ENCODE measurements around the gene UNC119B.

Gene UNC119B

DNA sequence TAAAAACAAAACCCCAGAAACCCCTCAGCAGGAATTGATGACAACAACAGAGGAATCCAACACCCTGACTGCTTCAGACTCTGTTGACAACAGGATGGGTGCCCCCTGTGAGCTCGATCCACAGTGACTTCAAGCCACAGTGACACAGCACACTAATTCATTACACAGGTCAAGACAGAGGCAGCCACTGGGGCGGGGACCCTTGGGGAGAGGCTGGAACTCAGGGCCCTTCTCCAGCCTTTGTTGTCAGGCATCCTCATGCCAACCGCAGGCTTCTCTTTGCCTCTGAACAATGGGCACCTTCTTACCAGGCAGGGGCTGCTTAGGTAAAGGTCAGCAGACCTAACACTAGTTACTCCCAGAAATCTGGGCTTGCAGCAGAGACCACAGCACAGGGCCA, 53.0 kb downstream of the UNC119B start:
- no peak for DNase-seq
- Histone ChIP-seq H3K27me3 (replicated peaks) (no peaks in the 10 kb centered on the region), H3K36me3 (replicated peaks) (peaks cover 27% of the 10 kb centered on the region), H3K27ac (no peak overlapping the region), H3K4me3 (ENCODE audit: low read depth, low read length) (no peak overlapping the region)
- in situ Hi-C loops (cut with HindIII; ENCODE audit: low pct_ligation_motif_present, low sequenced_read_pairs) = no loop called here
- TF ChIP-seq, protein P1, sequence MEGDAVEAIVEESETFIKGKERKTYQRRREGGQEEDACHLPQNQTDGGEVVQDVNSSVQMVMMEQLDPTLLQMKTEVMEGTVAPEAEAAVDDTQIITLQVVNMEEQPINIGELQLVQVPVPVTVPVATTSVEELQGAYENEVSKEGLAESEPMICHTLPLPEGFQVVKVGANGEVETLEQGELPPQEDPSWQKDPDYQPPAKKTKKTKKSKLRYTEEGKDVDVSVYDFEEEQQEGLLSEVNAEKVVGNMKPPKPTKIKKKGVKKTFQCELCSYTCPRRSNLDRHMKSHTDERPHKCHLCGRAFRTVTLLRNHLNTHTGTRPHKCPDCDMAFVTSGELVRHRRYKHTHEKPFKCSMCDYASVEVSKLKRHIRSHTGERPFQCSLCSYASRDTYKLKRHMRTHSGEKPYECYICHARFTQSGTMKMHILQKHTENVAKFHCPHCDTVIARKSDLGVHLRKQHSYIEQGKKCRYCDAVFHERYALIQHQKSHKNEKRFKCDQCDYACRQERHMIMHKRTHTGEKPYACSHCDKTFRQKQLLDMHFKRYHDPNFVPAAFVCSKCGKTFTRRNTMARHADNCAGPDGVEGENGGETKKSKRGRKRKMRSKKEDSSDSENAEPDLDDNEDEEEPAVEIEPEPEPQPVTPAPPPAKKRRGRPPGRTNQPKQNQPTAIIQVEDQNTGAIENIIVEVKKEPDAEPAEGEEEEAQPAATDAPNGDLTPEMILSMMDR (IDR thresholded peaks at IDR 0.05; ENCODE audit: low read depth, low read length, missing control alignments) = no peak

DNA sequence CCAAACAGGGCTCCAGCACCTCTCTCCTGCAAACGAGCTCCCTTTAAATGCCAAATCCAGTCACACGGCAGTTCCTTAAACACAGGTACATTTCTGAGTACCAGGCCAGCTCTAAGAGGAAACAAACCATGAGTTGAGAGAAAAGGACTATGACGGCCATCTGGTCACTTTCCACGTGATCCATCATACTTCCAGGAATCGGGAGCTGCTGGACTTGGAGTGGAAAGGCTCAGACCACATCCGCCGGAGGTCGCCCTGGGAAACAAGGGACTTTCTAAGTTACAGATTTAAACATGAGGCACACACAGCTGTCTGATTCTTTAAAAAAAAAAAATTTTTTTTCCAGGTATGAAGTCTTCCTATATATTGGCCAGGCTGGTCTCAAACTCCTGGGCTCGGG, 54.6 kb downstream of the UNC119B start:
- no peak for DNase-seq
- Histone ChIP-seq H3K36me3 (replicated peaks) (peaks cover 35% of the 10 kb centered on the region), H3K27me3 (replicated peaks) (no peaks in the 10 kb centered on the region), H3K4me3 (ENCODE audit: low read depth, low read length) (no peak overlapping the region), H3K27ac (no peak overlapping the region)
- in situ Hi-C loops (cut with HindIII; ENCODE audit: low pct_ligation_motif_present, low sequenced_read_pairs) = no loop called here
- TF ChIP-seq, protein P1 (IDR thresholded peaks at IDR 0.05; ENCODE audit: low read depth, low read length, missing control alignments) = no peak

DNA sequence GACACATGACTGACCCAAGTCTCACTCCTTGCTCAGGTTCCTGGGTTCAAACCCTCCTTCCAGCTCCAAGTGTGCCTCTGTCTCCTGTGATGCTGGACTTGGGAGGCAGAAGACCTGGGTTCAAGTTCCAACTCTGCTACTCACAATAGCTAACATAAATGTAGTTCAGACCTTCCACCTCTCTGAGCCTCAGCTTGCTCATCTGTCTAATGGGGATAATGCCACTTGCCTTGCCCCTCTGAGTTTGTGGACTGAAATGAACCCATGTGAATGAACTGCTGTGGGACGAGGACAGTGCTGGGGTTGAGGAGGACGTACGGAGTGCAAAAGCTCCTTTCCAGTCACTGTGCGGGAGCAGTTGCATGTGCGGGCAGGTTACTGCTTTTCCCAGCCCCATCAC, 56.3 kb downstream of the UNC119B start:
- H3K4me3 ChIP-seq (ENCODE audit: low read depth, low read length) = no peak overlapping the region
- in situ Hi-C loops (cut with HindIII; ENCODE audit: low pct_ligation_motif_present, low sequenced_read_pairs) = no loop called here
- no peak for DNase-seq
- H3K36me3 ChIP-seq (replicated peaks) = peaks cover 31% of the 10 kb centered on the region
- no peaks in the 10 kb centered on the region for H3K27me3 ChIP-seq (replicated peaks)
- no peak overlapping the region for H3K27ac ChIP-seq
- TF ChIP-seq, protein P1 (IDR thresholded peaks at IDR 0.05; ENCODE audit: low read depth, low read length, missing control alignments) = no peak

DNA sequence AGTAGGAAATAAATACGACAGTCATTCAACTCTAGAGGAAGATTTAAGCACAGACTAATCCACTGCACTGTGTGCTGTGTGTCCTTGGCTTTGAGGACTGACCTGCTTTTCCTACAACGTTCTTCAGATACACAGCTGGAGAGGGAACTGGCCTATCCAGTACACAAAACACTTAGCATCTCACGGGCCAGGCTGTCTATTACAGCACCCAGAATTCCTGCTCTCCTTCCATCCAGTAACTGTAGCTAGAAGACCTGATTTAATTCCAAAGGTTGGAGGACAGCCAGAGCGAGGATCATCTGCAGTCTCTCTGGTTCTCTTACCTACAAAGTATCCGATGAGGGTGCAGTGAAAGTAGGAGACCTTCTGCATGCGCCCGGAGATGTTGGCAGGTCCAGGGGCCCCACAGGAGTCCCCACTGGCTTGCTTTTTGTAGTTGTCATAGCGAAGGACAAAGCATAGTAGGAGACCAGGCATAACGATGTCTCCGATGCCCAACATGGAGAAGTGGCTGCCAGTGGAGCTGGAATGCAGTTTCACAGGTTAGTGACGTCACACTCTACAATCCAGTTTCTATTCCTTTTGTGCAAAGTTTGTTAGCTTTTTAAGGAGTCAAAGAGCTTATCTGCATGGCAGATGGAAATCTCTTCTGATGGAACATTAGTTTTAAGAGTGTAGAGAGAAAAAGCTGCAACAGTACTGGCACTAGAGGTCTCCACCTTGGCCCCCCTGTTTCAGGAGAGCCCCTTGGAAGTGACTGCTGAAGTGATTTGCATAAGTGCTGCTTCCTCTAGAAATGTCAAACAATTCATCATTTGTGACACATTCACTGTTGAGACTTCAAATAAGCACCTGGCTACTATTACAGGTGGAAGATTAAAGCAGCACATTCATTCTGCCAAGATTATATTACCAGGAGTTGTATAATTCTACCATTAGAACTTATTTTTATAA, 57.1 kb downstream of the UNC119B start:
- H3K27me3 ChIP-seq (replicated peaks) = no peaks in the 10 kb centered on the region
- H3K4me3 ChIP-seq (ENCODE audit: low read depth, low read length) = no peak overlapping the region
- TF ChIP-seq, protein P1 (IDR thresholded peaks at IDR 0.05; ENCODE audit: low read depth, low read length, missing control alignments) = no peak
- peaks cover 31% of the 10 kb centered on the region for H3K36me3 ChIP-seq (replicated peaks)
- DNase-seq = no peak
- H3K27ac ChIP-seq = no peak overlapping the region
- in situ Hi-C loops (cut with HindIII; ENCODE audit: low pct_ligation_motif_present, low sequenced_read_pairs) = no loop called here

DNA sequence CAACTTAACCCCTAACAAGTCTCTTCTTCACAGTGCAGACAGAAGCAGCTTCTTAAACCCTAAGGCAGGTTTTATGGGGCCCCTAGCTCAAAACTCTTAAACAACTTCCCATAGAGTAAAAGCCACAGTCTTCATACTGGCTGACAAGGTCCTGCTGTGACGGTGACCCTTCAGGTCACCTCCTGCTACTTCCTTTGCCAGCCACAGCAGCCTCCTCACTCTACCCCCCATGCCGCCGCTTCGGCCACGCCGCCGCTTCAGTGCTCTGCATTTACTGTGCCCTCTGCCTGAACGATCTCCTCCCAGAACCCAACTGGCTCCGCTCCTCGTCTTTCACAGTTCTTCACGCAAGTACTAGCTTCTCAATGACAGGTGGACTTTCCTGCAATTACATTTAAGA, 60.8 kb downstream of the UNC119B start:
- in situ Hi-C loops (cut with HindIII; ENCODE audit: low pct_ligation_motif_present, low sequenced_read_pairs) = no loop called here
- no peak for DNase-seq
- TF ChIP-seq, protein P1 (IDR thresholded peaks at IDR 0.05; ENCODE audit: low read depth, low read length, missing control alignments) = no peak
- Histone ChIP-seq H3K36me3 (replicated peaks) (peaks cover 28% of the 10 kb centered on the region), H3K4me3 (ENCODE audit: low read depth, low read length) (no peak overlapping the region), H3K27me3 (replicated peaks) (no peaks in the 10 kb centered on the region), H3K27ac (no peak overlapping the region)

Measured in brain microvascular endothelial cell (primary cell).